Measurements from ENCODE around the gene XIRP2.

DNA sequence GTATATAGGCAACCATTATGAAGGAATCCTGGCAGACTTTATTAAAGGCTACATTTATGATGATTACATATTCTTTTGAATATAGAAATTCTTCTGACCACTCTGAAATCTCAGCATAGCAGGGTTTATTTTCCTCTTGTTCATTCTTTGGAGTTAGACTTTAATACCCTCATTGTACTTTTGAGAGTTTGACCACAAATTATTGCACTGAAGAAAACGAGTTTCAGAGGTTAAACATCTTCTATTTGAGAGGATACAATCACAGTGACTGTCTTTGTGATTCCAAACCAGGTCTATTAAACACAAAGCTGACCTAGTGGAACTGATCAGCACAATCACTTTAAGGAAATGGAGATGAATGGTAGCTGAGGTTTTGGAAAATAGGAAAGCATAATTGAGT, 71.3 kb downstream of the XIRP2 start:
- TF ChIP-seq SIN3B (IDR thresholded peaks at IDR 0.05; ENCODE audit: low read length) (no peak), NFE2L1 (CRISPR knock-in tag; IDR thresholded peaks at IDR 0.05; ENCODE audit: borderline replicate concordance) (no peak), SP4 (CRISPR knock-in tag; IDR thresholded peaks at IDR 0.05) (no peak), POLR2A (IDR thresholded peaks at IDR 0.05; ENCODE audit: insufficient read depth in 1 of 2, low read depth in 2 of 2, low read length in 2 of 2) (no peak)
- TF ChIP-seq, protein P1, sequence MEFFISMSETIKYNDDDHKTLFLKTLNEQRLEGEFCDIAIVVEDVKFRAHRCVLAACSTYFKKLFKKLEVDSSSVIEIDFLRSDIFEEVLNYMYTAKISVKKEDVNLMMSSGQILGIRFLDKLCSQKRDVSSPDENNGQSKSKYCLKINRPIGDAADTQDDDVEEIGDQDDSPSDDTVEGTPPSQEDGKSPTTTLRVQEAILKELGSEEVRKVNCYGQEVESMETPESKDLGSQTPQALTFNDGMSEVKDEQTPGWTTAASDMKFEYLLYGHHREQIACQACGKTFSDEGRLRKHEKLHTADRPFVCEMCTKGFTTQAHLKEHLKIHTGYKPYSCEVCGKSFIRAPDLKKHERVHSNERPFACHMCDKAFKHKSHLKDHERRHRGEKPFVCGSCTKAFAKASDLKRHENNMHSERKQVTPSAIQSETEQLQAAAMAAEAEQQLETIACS (CRISPR knock-in tag; IDR thresholded peaks at IDR 0.05) = no peak
- TF ChIP-seq, protein P2, sequence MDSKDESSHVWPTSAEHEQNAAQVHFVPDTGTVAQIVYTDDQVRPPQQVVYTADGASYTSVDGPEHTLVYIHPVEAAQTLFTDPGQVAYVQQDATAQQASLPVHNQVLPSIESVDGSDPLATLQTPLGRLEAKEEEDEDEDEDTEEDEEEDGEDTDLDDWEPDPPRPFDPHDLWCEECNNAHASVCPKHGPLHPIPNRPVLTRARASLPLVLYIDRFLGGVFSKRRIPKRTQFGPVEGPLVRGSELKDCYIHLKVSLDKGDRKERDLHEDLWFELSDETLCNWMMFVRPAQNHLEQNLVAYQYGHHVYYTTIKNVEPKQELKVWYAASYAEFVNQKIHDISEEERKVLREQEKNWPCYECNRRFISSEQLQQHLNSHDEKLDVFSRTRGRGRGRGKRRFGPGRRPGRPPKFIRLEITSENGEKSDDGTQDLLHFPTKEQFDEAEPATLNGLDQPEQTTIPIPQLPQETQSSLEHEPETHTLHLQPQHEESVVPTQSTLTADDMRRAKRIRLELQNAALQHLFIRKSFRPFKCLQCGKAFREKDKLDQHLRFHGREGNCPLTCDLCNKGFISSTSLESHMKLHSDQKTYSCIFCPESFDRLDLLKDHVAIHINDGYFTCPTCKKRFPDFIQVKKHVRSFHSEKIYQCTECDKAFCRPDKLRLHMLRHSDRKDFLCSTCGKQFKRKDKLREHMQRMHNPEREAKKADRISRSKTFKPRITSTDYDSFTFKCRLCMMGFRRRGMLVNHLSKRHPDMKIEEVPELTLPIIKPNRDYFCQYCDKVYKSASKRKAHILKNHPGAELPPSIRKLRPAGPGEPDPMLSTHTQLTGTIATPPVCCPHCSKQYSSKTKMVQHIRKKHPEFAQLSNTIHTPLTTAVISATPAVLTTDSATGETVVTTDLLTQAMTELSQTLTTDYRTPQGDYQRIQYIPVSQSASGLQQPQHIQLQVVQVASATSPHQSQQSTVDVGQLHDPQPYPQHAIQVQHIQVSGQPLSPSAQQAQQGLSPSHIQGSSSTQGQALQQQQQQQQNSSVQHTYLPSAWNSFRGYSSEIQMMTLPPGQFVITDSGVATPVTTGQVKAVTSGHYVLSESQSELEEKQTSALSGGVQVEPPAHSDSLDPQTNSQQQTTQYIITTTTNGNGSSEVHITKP (CRISPR knock-in tag; IDR thresholded peaks at IDR 0.05; ENCODE audit: low read depth) = no peak
